NCI-H2029 treated with DMSO at 0.1 percent for 48 hours (cell line): ENCODE measurements around the gene TPPP.
"Not testable (repeated sequence)": the region's sequence is repeated elsewhere in the genome, so short reads cannot be mapped to it uniquely, and the experiment has no call there.

Experiments
- DNase-seq: peaks from one replicate; lab custom pipeline; 2025; lab: John Stamatoyannopoulos, UW

TPPP gene

GRCh38 chr5:694042-694431, 885 bp upstream of the TPPP start:
- DNase-seq: not testable (repeated sequence)

DNA sequence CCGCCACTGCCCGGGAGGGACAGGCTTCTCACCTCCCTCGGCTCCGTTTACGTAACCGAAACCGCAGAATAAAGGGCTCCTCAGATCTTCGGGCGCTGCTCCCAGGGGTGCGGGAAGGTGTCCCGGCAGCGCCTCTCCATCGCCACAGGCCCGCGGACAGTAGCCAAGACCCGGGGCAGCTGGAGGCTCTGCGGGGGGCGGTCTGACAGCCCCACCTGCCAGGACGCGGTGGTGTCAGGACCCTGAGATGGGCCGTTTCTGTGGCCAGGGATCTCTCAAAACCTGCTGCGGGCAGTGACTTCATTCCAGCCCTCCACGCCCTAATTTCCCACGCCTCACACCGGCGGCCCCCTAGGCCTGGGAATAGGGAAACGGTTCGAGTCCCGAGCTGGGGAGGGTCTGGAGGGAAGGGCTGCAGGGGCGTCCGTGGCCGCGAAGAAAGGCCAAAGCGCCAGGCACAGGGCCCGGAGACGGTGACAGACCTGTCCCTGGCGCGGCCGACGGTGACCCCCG, 567 bp downstream of the TPPP start:
- not testable (repeated sequence) for DNase-seq

DNA sequence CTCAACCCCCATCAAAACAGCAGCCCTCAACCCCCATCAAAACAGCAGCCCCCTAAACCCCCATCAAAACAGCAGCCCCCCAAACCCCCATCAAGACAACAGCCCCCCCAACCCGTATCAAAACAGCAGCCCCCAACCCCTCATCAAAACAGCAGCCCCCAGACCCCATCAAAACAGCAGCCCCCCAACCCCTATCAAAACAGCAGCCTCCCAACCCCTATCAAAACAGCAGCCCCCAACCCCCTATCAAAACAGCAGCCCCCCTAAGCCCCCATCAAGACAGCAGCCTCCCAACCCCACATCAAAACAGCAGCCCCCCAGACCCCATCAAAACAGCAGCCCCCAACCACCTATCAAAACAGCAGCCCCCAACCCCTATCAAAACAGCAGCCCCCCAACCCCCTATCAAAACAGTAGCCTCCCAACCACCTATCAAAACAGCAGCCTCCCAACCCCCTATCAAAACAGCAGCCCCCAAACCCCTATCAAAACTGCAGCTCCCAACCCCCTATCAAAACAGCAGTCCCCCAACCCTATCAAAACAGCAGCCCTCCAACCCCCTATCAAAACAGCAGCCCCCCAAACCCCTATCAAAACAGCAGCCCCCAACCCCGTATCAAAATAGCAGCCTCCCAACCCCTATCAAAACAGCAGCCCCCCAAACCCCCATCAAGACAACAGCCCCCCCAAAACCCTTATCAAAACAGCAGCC, 1.2 kb downstream of the TPPP start:
- no peak for DNase-seq

DNA sequence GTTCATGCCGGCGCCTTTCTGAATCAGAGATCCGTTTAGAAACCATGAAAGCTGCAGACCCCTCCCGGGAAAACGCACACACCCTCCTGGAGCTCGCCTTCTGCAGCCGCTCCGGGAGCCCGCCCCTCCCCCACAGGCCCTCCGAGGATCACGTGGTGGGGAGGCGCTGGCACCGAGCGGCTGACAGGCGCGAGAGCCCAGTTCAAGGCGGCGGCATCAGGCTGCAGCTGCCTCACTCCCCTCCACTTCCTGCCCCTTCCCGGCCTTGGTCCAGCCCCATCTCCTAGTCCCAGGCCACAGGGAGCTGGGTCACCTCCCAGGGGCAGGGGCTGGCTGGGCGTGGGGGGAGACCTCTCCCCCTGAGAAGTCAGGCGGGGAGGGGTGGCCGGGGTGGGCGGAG, 2.1 kb downstream of the TPPP start:
- not testable (repeated sequence) for DNase-seq

- not testable (repeated sequence) for DNase-seq
These were observed 2.9 kb downstream of the TPPP start for GRCh38 chr5:690293-690692.

GRCh38 chr5:688348-689010, 4.7 kb downstream of the TPPP start:
- not testable (repeated sequence) for DNase-seq

DNA sequence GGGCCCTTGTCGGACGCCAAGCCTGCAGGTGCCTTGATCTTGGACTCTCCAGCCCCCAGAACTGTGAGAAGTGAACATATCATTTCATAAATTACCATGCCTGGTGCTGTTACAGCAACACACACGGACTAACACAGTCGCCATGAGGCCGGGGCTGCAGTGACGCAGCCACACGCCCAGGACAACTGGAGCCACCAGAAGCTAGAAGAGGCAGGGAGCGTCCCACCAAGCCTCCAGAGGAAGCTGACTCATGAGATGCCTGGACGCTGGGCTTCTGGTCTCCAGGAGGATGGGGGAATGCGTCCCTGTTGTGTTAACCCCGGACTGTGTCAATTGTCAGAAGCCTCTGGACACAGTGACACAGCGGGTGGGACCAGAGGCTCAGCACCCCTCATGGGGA, 6.2 kb downstream of the TPPP start:
- not testable (repeated sequence) for DNase-seq

- not testable (repeated sequence) for DNase-seq
These were observed 7.0 kb downstream of the TPPP start for GRCh38 chr5:686172-686523.

DNA sequence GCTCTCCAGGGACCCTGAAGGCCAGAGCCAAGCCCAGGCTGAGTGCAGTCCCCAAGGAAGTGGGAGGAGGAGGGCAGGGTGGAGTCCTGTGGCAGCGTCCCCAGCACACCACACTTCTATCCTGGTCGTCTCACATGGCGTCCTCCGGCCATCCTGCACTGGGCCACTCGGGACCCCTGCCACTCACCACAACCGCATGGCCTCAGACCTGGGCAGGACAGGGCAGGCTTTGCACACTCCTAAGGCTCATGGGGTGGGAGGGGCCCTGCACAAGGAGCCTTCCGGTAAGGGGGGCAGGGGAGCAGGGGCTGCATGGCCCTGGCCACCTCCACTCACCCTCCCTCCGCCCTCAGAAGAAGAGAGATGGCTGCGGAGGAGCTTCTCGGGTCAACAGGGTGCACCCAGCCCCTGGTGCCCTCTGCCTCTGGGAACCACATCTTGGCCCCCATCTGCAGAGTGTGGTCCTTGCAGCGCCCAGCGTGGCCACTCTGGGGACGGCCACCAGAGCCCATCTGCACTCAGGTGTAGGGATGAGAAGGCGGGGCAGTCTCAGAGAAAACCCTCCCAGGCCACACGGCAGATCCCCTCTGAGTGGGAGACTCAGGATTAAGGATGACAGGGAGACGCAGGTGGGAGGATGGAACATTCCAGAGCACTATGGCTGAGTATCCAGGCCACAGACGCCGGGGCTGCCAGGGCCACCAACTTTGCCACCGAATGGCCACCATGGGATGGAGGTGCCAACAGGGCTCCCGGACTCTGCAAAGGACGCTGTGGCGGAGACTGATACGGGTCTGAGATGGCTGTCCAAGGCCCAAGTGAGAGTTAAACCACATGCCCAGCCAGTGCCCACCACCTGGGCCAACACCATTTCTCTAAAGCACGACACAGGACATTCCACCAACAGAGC, 7.6 kb downstream of the TPPP start:
- DNase-seq: no peak

- no peak for DNase-seq
These were observed 8.4 kb downstream of the TPPP start for GRCh38 chr5:684751-685216.

GRCh38 chr5:683551-684481, 9.3 kb downstream of the TPPP start:
- DNase-seq: no peak

GRCh38 chr5:682651-683358, 10.3 kb downstream of the TPPP start:
- DNase-seq: not testable (repeated sequence)

- DNase-seq: not testable (repeated sequence)
These were observed 10.9 kb downstream of the TPPP start for GRCh38 chr5:682216-682615.

DNA sequence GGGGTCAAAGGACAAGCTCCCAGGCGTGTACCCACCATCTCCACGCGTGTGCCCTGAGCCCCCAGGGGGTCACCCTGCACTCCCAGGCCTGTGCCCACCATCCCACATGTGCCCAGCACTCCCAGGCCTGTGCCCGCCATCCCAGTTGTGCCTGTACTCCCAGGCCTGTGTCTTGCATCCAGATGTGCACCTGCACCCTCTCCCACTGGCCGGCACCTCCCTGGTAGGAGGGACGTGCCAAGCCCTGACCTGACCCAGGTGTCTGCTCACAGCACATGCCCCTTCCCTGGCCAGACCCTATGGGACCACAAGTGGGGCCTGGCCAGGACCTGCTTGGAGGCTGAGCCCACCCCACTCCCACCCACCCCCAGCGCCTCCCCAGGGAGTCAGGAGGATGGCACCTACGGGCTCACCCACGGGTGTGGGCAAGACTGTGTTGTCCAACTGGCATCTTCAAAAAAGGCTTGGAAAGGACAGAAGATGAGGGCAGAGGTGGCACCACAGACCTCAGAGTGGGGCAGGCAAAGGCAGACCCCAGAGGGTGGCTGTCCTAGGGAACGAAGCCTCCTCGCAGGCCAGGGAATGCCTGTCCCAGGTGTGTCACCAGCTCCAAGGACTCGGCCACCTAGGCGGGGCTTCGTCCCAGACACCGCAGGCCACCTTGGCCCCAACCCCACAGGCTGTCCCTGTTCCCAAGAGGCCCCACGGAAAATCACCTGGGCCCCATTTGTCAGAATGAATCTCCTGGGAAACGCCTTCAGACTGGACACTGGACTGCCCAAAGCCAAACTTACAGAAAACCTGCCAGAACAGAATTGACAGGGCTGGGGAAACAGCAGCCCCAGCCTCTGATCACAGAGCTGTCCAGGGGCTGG, 11.6 kb downstream of the TPPP start:
- DNase-seq: not testable (repeated sequence)

- DNase-seq: not testable (repeated sequence)
These were observed 12.3 kb downstream of the TPPP start for GRCh38 chr5:680836-681235.

DNA sequence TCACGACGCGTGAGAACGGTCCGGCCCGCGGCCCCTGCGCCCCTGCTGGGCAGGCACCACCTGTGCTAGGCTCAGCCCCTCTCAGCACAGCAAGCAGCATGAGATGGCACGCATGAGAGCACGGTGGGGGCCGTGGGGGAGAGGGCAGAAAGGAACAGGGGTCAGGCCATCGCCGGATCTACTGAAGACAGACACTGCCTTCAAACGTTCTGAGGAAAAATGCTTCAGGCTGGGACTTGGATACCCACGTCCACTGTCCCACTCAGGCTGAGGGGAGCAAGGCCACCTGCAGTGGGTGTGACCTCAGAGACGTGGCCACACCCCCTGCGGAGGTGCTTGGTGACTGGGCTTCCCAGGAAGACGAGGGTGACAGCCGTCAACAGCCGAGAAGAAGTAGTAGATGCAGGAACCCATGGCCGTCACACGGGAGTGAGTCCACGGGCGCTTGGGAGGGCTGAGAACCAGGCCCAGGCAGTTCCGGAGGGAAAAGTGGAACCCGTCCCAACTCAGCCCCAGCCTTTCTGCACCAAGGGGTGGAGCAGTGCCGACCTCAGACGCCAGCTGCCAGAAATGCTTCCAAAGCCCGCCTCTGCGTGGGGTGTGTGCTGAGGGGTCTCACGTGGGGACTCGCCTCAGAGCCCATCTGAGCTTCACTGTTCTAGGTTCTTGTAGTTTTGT, 12.9 kb downstream of the TPPP start:
- not testable (repeated sequence) for DNase-seq

GRCh38 chr5:679166-679895, 13.8 kb downstream of the TPPP start:
- DNase-seq: not testable (repeated sequence)

DNA sequence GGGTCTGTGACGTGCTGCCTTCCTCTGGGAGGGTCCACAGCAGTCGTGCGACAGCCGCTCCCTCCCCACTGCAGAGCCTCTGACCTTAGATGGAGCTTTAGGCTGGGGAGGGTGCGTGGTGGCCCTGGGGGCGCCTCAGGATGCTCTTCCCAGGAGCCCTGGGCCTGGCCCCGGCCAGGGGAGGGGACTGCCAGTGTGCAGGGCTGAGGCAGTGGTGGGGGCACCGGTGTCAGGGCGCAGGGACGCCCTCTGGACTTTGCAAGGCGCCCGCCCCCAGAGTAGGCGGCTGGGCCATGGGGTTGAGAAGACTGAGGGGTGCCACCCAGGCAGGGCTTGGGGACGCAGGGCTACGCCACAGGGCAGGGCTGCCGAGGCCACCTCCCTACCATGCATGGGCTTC, 14.6 kb downstream of the TPPP start:
- DNase-seq: not testable (repeated sequence)
